HepG2 (cell line): ENCODE data around the gene LZTR1.

Source experiments
- CREM ChIP-seq, 2 experiments: sonication (generic) in 1 of 2; formaldehyde crosslinking in 1 of 2; IDR thresholded peaks; 2 replicates each; pipeline versions ENCODE4 v1.4.0 to v1.6.1; 2016 to 2020; ENCODE audit warnings: antibody characterized with exemption in 1 of 2, mild to moderate bottlenecking in 1 of 2, missing genetic modification reagents in 1 of 2
- MAZ ChIP-seq, 2 experiments: sonication (generic) in 1 of 2; formaldehyde crosslinking in 1 of 2; IDR thresholded peaks; 2 replicates each; pipeline versions ENCODE4 v1.5.0 to v1.6.1; 2012 to 2020; ENCODE audit warnings: low read depth in 2 of 2, mild to moderate bottlenecking in 2 of 2, borderline replicate concordance in 1 of 2, improper control_type of control experiment in 1 of 2, low read length in 1 of 2, missing genetic modification reagents in 1 of 2, moderate library complexity in 1 of 2
- NAIF1 ChIP-seq: sonication (generic); formaldehyde crosslinking; IDR thresholded peaks from 2 replicates; pipeline ENCODE4 v1.5.0; 2020; ENCODE audit warnings: mild to moderate bottlenecking, missing genetic modification reagents, borderline replicate concordance
- NFE2 ChIP-seq: sonication (generic); formaldehyde crosslinking; IDR thresholded peaks from 2 replicates; pipeline ENCODE4 v1.4.0; 2020; ENCODE audit warnings: missing genetic modification reagents
- TF ChIP-seq, protein P1 (sequence below): sonication (generic); formaldehyde crosslinking; IDR thresholded peaks from 2 replicates; pipeline ENCODE4 v1.8.1; 2023; ENCODE audit warnings: mild to moderate bottlenecking, inconsistent platforms, moderate library complexity, missing genetic modification reagents, borderline replicate concordance

DNA sequence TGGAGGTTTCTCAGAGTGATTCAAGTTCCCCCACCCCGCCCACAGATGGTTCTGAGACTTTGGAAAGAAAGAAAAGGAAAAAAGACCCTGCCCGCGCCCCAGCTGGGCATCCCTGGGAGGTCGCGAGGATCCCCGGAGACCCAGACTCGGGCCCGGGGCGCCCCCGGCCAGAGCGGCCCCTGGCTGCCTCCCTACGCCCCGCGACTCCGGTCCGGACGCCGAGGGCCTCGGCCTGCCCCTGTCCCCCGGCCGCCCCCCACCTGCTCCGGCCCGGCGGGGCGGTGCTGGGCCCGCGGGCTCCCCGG lies 17.3 kb upstream of the LZTR1 start:
- TF ChIP-seq, protein P1, sequence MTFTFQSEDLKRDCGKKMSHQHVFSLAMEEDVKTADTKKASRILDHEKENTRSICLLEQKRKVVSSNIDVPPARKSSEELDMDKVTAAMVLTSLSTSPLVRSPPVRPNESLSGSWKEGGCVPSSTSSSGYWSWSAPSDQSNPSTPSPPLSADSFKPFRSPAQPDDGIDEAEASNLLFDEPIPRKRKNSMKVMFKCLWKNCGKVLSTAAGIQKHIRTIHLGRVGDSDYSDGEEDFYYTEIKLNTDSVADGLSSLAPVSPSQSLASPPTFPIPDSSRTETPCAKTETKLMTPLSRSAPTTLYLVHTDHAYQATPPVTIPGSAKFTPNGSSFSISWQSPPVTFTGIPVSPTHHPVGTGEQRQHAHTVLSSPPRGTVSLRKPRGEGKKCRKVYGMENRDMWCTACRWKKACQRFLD (CRISPR knock-in tag) = no peak
- no peak for TF ChIP-seq CREM (IDR thresholded peaks at IDR 0.05)
- TF ChIP-seq CREM (CRISPR knock-in tag; IDR thresholded peaks at IDR 0.05) = no peak
- no peak for TF ChIP-seq NFE2 (CRISPR knock-in tag)
- TF ChIP-seq MAZ (IDR thresholded peaks at IDR 0.05; ENCODE audit: borderline replicate concordance, low read depth, low read length) = no peak
- no peak for TF ChIP-seq MAZ (CRISPR knock-in tag; IDR thresholded peaks at IDR 0.05; ENCODE audit: low read depth)
- TF ChIP-seq NAIF1 (CRISPR knock-in tag) = no peak
